Kidney glomerular epithelial cell (primary cell): ENCODE measurements around the gene CHD9.
A peak's percentile ranks its signal among the peaks of the same experiment; 100 is the strongest.
"Not testable (repeated sequence)": the region's sequence is repeated elsewhere in the genome, so short reads cannot be mapped to it uniquely, and the experiment has no call there.

ENCODE experiments used
- DNase-seq: peaks from one replicate; lab custom pipeline; 2025; lab: John Stamatoyannopoulos, UW

CHD9 gene

GRCh38 chr16:53207810-53208752 lies 153.3 kb downstream of the CHD9 start:
- DNase-seq: peak; percentile 88

- no peak for DNase-seq
These were observed 154.6 kb downstream of the CHD9 start for GRCh38 chr16:53209429-53209828.

GRCh38 chr16:53209877-53210276 lies 155.1 kb downstream of the CHD9 start:
- no peak for DNase-seq

- no peak for DNase-seq
These were observed 156.5 kb downstream of the CHD9 start for GRCh38 chr16:53211253-53211652.

- no peak for DNase-seq
These were observed 158.1 kb downstream of the CHD9 start for GRCh38 chr16:53212893-53213223.

- DNase-seq: no peak
These were observed 158.8 kb downstream of the CHD9 start for GRCh38 chr16:53213542-53213941.

- no peak for DNase-seq
These were observed 162.0 kb downstream of the CHD9 start for GRCh38 chr16:53216798-53217197.

GRCh38 chr16:53219371-53219770 lies 164.6 kb downstream of the CHD9 start:
- no peak for DNase-seq

- DNase-seq: no peak
These were observed 165.1 kb downstream of the CHD9 start for GRCh38 chr16:53219795-53220454.

- DNase-seq: no peak
These were observed 165.8 kb downstream of the CHD9 start for GRCh38 chr16:53220585-53220984.

- no peak for DNase-seq
These were observed 170.3 kb downstream of the CHD9 start for GRCh38 chr16:53224951-53225533.

GRCh38 chr16:53232826-53233529 lies 178.2 kb downstream of the CHD9 start:
- no peak for DNase-seq

- no peak for DNase-seq
These were observed 180.0 kb downstream of the CHD9 start for GRCh38 chr16:53234836-53235235.

GRCh38 chr16:53235851-53236250 lies 181.1 kb downstream of the CHD9 start:
- DNase-seq: no peak

GRCh38 chr16:53249331-53249730 lies 194.5 kb downstream of the CHD9 start:
- no peak for DNase-seq

GRCh38 chr16:53257001-53257400 lies 202.2 kb downstream of the CHD9 start:
- DNase-seq: peak; percentile 52

- DNase-seq: no peak
These were observed 204.0 kb downstream of the CHD9 start for GRCh38 chr16:53258809-53259208.

GRCh38 chr16:53261276-53261675 lies 206.5 kb downstream of the CHD9 start:
- DNase-seq: no peak

- DNase-seq: no peak
These were observed 207.9 kb downstream of the CHD9 start for GRCh38 chr16:53262645-53263044.

GRCh38 chr16:53266156-53266555 lies 211.4 kb downstream of the CHD9 start:
- DNase-seq: no peak

GRCh38 chr16:53278498-53278897 lies 223.7 kb downstream of the CHD9 start:
- not testable (repeated sequence) for DNase-seq

- DNase-seq: no peak
These were observed 226.5 kb downstream of the CHD9 start for GRCh38 chr16:53281280-53281679.
